ENCODE data around the gene RASGRP1. TPM values are rescaled to one million over a fixed set of nuclear protein-coding genes. Genes with fewer than 3 reads are reported as not detected.

Gene RASGRP1
- total and polyA plus RNA-seq, 7 donors, result 0.01 to 0.27 (median 0.16) TPM; not detected in 1

DNA sequence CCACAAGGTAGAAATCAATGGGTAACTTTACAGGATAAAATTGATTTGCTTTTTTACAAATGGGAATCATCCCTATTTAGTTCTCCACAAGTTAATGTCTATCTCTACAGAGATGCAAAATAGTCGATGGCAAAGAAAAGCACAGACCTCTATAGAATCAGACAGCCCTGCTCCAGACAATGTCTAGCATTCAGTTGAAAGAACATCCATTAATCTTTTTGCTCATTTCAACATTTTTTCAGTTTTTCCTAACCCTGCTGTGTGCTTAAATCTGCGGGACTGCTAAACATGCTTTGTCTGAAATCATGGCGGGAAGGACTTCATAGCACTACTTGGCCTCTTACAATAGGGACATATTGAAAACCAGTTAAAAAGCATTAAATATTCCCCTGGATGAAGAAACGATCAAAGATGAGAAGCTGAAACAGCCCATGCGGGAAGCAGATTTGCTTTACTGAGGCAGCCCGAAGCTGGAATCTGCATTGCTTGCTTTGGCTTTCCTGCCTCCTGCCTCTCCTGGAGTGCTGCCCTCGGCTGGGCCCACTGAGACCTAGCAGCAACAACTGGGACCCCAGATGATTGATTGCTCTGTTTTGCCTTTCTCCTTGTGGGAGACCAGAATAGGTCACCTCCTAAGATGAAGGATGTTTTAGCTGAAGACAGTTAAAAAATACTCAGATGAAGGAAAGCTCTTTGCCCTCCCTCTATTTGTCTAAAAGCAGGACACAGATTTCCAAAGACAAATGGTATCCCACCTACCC lies 38.5 kb upstream of the RASGRP1 start:
- intact Hi-C loops (cut with DNase I), result no loop called here
- ATAC-seq (no peak), DNase-seq (no peak)
- H3K9me3 ChIP-seq, result no peaks in the 10 kb centered on the region
- 59 to 65% (median 64%) methylated on average over 7 of the region's 7 CpGs for WGBS, 3 donors
- H3K27me3 ChIP-seq (ENCODE audit: insufficient read depth in 3 of 3, low read length in 2 of 3), result peaks cover 0 to 2% (median 0%) of the 10 kb centered on the region in 3 donors
- H3K36me3 ChIP-seq (ENCODE audit: insufficient read depth in 1 of 2, low read depth in 1 of 2), result no peaks in the 10 kb centered on the region
- TF ChIP-seq, protein P1, sequence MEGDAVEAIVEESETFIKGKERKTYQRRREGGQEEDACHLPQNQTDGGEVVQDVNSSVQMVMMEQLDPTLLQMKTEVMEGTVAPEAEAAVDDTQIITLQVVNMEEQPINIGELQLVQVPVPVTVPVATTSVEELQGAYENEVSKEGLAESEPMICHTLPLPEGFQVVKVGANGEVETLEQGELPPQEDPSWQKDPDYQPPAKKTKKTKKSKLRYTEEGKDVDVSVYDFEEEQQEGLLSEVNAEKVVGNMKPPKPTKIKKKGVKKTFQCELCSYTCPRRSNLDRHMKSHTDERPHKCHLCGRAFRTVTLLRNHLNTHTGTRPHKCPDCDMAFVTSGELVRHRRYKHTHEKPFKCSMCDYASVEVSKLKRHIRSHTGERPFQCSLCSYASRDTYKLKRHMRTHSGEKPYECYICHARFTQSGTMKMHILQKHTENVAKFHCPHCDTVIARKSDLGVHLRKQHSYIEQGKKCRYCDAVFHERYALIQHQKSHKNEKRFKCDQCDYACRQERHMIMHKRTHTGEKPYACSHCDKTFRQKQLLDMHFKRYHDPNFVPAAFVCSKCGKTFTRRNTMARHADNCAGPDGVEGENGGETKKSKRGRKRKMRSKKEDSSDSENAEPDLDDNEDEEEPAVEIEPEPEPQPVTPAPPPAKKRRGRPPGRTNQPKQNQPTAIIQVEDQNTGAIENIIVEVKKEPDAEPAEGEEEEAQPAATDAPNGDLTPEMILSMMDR (IDR thresholded peaks at IDR 0.05), result no peak
- H3K27ac ChIP-seq, result no peak overlapping the region
- H3K4me1 ChIP-seq, result no peaks in the 10 kb centered on the region
- H3K4me3 ChIP-seq, result no peak overlapping the region

DNA sequence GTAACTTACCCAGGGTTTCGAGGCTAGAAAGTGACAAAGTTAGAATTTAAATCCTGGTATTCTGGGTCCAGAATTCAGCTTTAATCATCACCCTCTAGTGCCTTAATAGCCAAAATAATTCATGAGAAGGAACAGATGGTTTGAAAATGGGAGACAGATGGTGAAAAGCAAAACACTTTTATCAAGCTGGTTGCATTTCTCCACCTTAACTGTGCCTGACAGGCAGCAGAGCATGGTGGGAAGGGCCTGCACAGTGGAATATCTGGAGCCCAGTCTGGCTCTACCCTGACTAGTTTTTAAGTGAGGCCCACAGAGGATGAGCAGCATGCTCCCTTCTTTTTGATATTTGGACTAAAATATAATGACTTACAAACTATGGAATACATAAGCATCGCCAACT lies 35.6 kb upstream of the RASGRP1 start:
- Histone ChIP-seq H3K27me3 (ENCODE audit: insufficient read depth in 3 of 3, low read length in 2 of 3) (no peaks in the 10 kb centered on the region), H3K36me3 (ENCODE audit: insufficient read depth in 1 of 2, low read depth in 1 of 2) (no peaks in the 10 kb centered on the region), H3K27ac (no peak overlapping the region), H3K9me3 (no peaks in the 10 kb centered on the region), H3K4me1 (no peaks in the 10 kb centered on the region), H3K4me3 (no peak overlapping the region)
- 83 to 89% (median 86%) methylated on average over 2 of the region's 2 CpGs for WGBS, 3 donors
- intact Hi-C loops (cut with DNase I), result no loop called here
- DNase-seq, result no peak
- TF ChIP-seq, protein P1 (IDR thresholded peaks at IDR 0.05), result no peak
- ATAC-seq, result no peak

DNA sequence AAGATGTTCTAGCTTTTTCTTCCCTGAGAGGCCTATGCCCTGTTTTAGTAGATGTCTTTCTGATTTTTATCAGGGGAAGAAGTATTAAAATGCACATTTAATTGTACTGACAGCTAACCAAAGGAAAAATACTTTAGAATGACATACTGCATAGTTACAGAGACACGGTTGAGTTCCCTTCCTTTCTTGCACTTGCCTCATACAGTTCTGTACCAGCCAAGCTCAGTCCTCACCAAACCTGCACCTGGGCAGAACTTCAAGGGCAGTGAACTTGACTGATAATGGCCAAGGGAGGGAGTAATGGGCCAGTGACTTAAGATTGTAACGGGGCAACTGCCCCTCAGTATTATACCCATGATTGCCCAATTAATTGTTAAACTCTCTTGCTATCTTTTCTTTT lies 34.1 kb upstream of the RASGRP1 start:
- Histone ChIP-seq H3K27me3 (ENCODE audit: insufficient read depth in 3 of 3, low read length in 2 of 3) (no peaks in the 10 kb centered on the region), H3K9me3 (no peaks in the 10 kb centered on the region), H3K4me3 (no peak overlapping the region), H3K27ac (no peak overlapping the region), H3K36me3 (ENCODE audit: insufficient read depth in 1 of 2, low read depth in 1 of 2) (no peaks in the 10 kb centered on the region), H3K4me1 (no peaks in the 10 kb centered on the region)
- ATAC-seq (no peak), DNase-seq (no peak)
- intact Hi-C loops (cut with DNase I), result no loop called here
- TF ChIP-seq, protein P1 (IDR thresholded peaks at IDR 0.05), result no peak
- 59 to 86% (median 80%) methylated on average over 2 of the region's 2 CpGs for WGBS, 3 donors

DNA sequence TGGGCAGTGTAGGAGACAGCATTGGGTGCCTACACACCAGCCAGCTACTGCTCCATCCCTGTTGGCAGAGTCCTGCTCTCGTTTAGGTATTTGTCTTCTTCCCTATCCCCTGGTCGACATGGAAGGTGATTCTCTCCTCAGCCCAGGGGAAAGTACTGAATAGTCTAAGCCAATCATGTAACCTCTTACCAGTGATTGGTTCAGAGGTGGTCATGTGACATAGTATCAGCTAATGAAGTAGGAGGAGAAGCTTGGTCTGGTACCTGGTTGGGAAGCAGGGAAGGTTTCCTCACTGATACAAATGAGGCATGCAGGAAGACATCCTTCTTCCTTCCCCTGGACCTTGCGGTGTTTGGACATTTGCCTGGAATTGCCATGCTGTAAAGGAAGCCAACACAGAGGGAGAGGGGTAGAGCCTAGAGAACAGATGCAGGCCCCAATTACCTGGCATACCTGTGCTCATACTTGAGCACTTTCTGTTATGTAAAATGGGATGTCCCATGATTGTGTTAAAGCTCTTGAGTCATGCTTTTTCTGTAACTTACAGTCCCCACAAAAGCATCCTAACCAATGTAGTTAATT lies 32.7 kb upstream of the RASGRP1 start:
- no peak overlapping the region for H3K4me3 ChIP-seq
- H3K4me1 ChIP-seq, result no peaks in the 10 kb centered on the region
- no peak overlapping the region for H3K27ac ChIP-seq
- no peaks in the 10 kb centered on the region for H3K27me3 ChIP-seq (ENCODE audit: insufficient read depth in 3 of 3, low read length in 2 of 3)
- H3K36me3 ChIP-seq (ENCODE audit: insufficient read depth in 1 of 2, low read depth in 1 of 2), result no peaks in the 10 kb centered on the region
- intact Hi-C loops (cut with DNase I), result no loop called here
- H3K9me3 ChIP-seq, result no peaks in the 10 kb centered on the region
- TF ChIP-seq, protein P1 (IDR thresholded peaks at IDR 0.05), result no peak
- DNase-seq, result no peak
- 66 to 79% (median 67%) methylated on average over 3 of the region's 3 CpGs for WGBS, 3 donors
- ATAC-seq, result no peak
